Measurements from ENCODE around the gene FOXL3. TPM values are rescaled to one million over a fixed set of nuclear protein-coding genes. Genes with fewer than 3 reads are reported as not detected.

The FOXL3 gene
- total and polyA plus RNA-seq, 2 donors from 2014 or later = not detected

GRCh38 chr7:278081-278480 lies 11.9 kb upstream of the FOXL3 start:
- Histone ChIP-seq H3K27me3 (ENCODE audit: control insufficient read depth, insufficient read depth, low read length) (no peaks in the 10 kb centered on the region), H3K4me1 (ENCODE audit: control insufficient read depth in 2 of 3, insufficient read depth in 2 of 3, low read depth in 1 of 3, low read length in 3 of 3) (no peaks in the 10 kb centered on the region), H3K9me3 (ENCODE audit: control insufficient read depth in 2 of 3, insufficient read depth in 1 of 3, low read length in 3 of 3) (peaks cover 0 to 10% (median 0%) of the 10 kb centered on the region in 3 donors), H3K9ac (ENCODE audit: low read length in 3 of 3) (no peak overlapping the region), H3K36me3 (ENCODE audit: control insufficient read depth in 2 of 3, insufficient read depth in 3 of 3, low read length in 3 of 3) (no peaks in the 10 kb centered on the region), H3K4me3 (ENCODE audit: low read length in 3 of 3) (no peak overlapping the region), H3K27ac (ENCODE audit: low read depth in 2 of 2, low read length in 2 of 2) (no peak overlapping the region)
- no peak for TF ChIP-seq CTCF (IDR thresholded peaks at IDR 0.05; ENCODE audit: borderline replicate concordance, extremely low read depth, insufficient read depth)
- DNase-seq = peak in 2 of 5 donors; percentile 15 to 30
- FAIRE-seq = no peak
- intact Hi-C loops (cut with DNase I) = no loop called here

- intact Hi-C loops (cut with DNase I) = no loop called here
- Histone ChIP-seq H3K9me3 (ENCODE audit: control insufficient read depth in 2 of 3, insufficient read depth in 1 of 3, low read length in 3 of 3) (peaks cover 0 to 6% (median 0%) of the 10 kb centered on the region in 3 donors), H3K4me1 (ENCODE audit: control insufficient read depth in 2 of 3, insufficient read depth in 2 of 3, low read depth in 1 of 3, low read length in 3 of 3) (no peaks in the 10 kb centered on the region), H3K4me3 (ENCODE audit: low read length in 3 of 3) (no peak overlapping the region), H3K27me3 (ENCODE audit: control insufficient read depth, insufficient read depth, low read length) (peaks cover 4% of the 10 kb centered on the region), H3K27ac (ENCODE audit: low read depth in 2 of 2, low read length in 2 of 2) (no peak overlapping the region), H3K9ac (ENCODE audit: low read length in 3 of 3) (no peak overlapping the region), H3K36me3 (ENCODE audit: control insufficient read depth in 2 of 3, insufficient read depth in 3 of 3, low read length in 3 of 3) (no peaks in the 10 kb centered on the region)
- no peak for TF ChIP-seq CTCF (IDR thresholded peaks at IDR 0.05; ENCODE audit: borderline replicate concordance, extremely low read depth, insufficient read depth)
- no peak for FAIRE-seq
- DNase-seq = no peak
Measured at GRCh38 chr7:279821-280220, 10.1 kb upstream of the FOXL3 start.

- FAIRE-seq = no peak
- intact Hi-C loops (cut with DNase I) = no loop called here
- H3K9ac ChIP-seq (ENCODE audit: low read length in 3 of 3) = no peak overlapping the region
- peaks cover 4% of the 10 kb centered on the region for H3K27me3 ChIP-seq (ENCODE audit: control insufficient read depth, insufficient read depth, low read length)
- H3K27ac ChIP-seq (ENCODE audit: low read depth in 2 of 2, low read length in 2 of 2) = no peak overlapping the region
- H3K4me1 ChIP-seq (ENCODE audit: control insufficient read depth in 2 of 3, insufficient read depth in 2 of 3, low read depth in 1 of 3, low read length in 3 of 3) = no peaks in the 10 kb centered on the region
- H3K4me3 ChIP-seq (ENCODE audit: low read length in 3 of 3) = no peak overlapping the region
- peaks cover 0 to 6% (median 0%) of the 10 kb centered on the region in 3 donors for H3K9me3 ChIP-seq (ENCODE audit: control insufficient read depth in 2 of 3, insufficient read depth in 1 of 3, low read length in 3 of 3)
- DNase-seq = peak in 2 of 5 donors; percentile 22 to 24
- no peak for TF ChIP-seq CTCF (IDR thresholded peaks at IDR 0.05; ENCODE audit: borderline replicate concordance, extremely low read depth, insufficient read depth)
- H3K36me3 ChIP-seq (ENCODE audit: control insufficient read depth in 2 of 3, insufficient read depth in 3 of 3, low read length in 3 of 3) = no peaks in the 10 kb centered on the region
Measured at GRCh38 chr7:280461-280860, 9.5 kb upstream of the FOXL3 start.

- H3K9me3 ChIP-seq (ENCODE audit: control insufficient read depth in 2 of 3, insufficient read depth in 1 of 3, low read length in 3 of 3) = peaks cover 0 to 6% (median 0%) of the 10 kb centered on the region in 3 donors
- TF ChIP-seq CTCF (IDR thresholded peaks at IDR 0.05; ENCODE audit: borderline replicate concordance, extremely low read depth, insufficient read depth) = no peak
- no peak overlapping the region for H3K4me3 ChIP-seq (ENCODE audit: low read length in 3 of 3)
- FAIRE-seq (no peak), DNase-seq (no peak)
- no peak overlapping the region for H3K27ac ChIP-seq (ENCODE audit: low read depth in 2 of 2, low read length in 2 of 2)
- H3K9ac ChIP-seq (ENCODE audit: low read length in 3 of 3) = no peak overlapping the region
- no peaks in the 10 kb centered on the region for H3K36me3 ChIP-seq (ENCODE audit: control insufficient read depth in 2 of 3, insufficient read depth in 3 of 3, low read length in 3 of 3)
- intact Hi-C loops (cut with DNase I) = no loop called here
- peaks cover 4% of the 10 kb centered on the region for H3K27me3 ChIP-seq (ENCODE audit: control insufficient read depth, insufficient read depth, low read length)
- H3K4me1 ChIP-seq (ENCODE audit: control insufficient read depth in 2 of 3, insufficient read depth in 2 of 3, low read depth in 1 of 3, low read length in 3 of 3) = no peaks in the 10 kb centered on the region
Measured at GRCh38 chr7:281637-282036, 8.3 kb upstream of the FOXL3 start.

Data from kidney (tissue), 14 donors.